Regular cardiac myocyte (primary cell): Measurements from ENCODE around the gene PSMB4. TPM values are rescaled to one million over a fixed set of nuclear protein-coding genes. Genes with fewer than 3 reads are reported as not detected.

ENCODE experiments used
- total RNA-seq: library from RNA; depleted of rRNA; stranded (reverse); fragments of >200 nt; gene quantifications from 2 replicates; pipeline ENCODE4 v1.2.3, GENCODE V29; 2014

Gene PSMB4
- 311 and 442 TPM in 2 replicates for total RNA-seq

GRCh38 chr1:151399324-151400171, at the start of gene PSMB4:
Gene PSMB4, plus strand, starts transcription at chr1:151399573. Its CDS starts 15 bp downstream, at chr1:151399588.

GRCh38 chr1:151372058-151372934, 27.1 kb upstream of the PSMB4 start, which contains the start of gene SELENBP1:
Gene SELENBP1, minus strand, starts transcription at chr1:151372705. Its CDS starts 64 bp downstream, at chr1:151372641.

Other genes with a start within 250 kb of the PSMB4 start
- not detected in 2 replicates for gene TNFAIP8L2, start 242.9 kb upstream of the PSMB4 start, total RNA-seq
- 3.9 and 6.7 TPM in 2 replicates for gene LYSMD1, start 233.7 kb upstream of the PSMB4 start, total RNA-seq
- gene SCNM1, start 233.4 kb upstream of the PSMB4 start, total RNA-seq: 20.1 and 25.7 TPM in 2 replicates
- 0.19 TPM in 1 of 2 replicates, not detected in the other for gene TMOD4, start 223.6 kb upstream of the PSMB4 start, total RNA-seq
- gene VPS72, start 209.4 kb upstream of the PSMB4 start, total RNA-seq: 37.2 and 53.1 TPM in 2 replicates
- 54.7 and 58.3 TPM in 2 replicates for gene PIP5K1A, start 201.0 kb upstream of the PSMB4 start, total RNA-seq
- gene PSMD4, start 144.8 kb upstream of the PSMB4 start, total RNA-seq: 194 and 281 TPM in 2 replicates
- gene ZNF687, start 117.3 kb upstream of the PSMB4 start, total RNA-seq: 7.1 and 7.6 TPM in 2 replicates
- gene PI4KB, start 72.2 kb upstream of the PSMB4 start, total RNA-seq: 42.0 and 95.1 TPM in 2 replicates
- 33.9 and 47.4 TPM in 2 replicates for gene RFX5, start 52.3 kb upstream of the PSMB4 start, total RNA-seq
- 18.8 and 19.7 TPM in 2 replicates for gene SELENBP1, start 26.9 kb upstream of the PSMB4 start, total RNA-seq
- 10.5 and 12.4 TPM in 2 replicates for gene POGZ, start 59.9 kb downstream of the PSMB4 start, total RNA-seq
- under 0.01 and 0.19 TPM in 2 replicates for gene CGN, start 111.8 kb downstream of the PSMB4 start, total RNA-seq
- gene TUFT1, start 140.7 kb downstream of the PSMB4 start, total RNA-seq: 7.7 and 11.3 TPM in 2 replicates
- 27.0 and 31.0 TPM in 2 replicates for gene SNX27, start 212.5 kb downstream of the PSMB4 start, total RNA-seq